Fibroblast of lung (primary cell): ENCODE measurements around the gene ABCA4. TPM values are rescaled to one million over a fixed set of nuclear protein-coding genes. Genes with fewer than 3 reads are reported as not detected.

Experiments
- DNase-seq, 2 donors: peaks; one replicate each; pipeline versions ENCODE4 v3.0.0 to v3.0.0-alpha.2; 2010; ENCODE audit warnings: low read depth in 2 of 2
- H2AFZ ChIP-seq: 2 replicates; pipeline ENCODE4 v1.5.1; 2012; ENCODE audit warnings: low read length, control low read depth, inconsistent platforms
- H3K27ac ChIP-seq: 2 replicates; pipeline ENCODE4 v1.5.1; 2011; ENCODE audit warnings: low read length, control low read depth; ENCODE audit not compliant: insufficient read depth
- H3K27me3 ChIP-seq: 2 replicates; pipeline ENCODE4 v1.5.1; 2011; ENCODE audit warnings: mild to moderate bottlenecking, low read length; ENCODE audit not compliant: control insufficient read depth, insufficient read depth
- H3K36me3 ChIP-seq: 2 replicates; pipeline ENCODE4 v1.5.1; 2011; ENCODE audit warnings: low read length; ENCODE audit not compliant: control insufficient read depth, insufficient read depth
- H3K4me1 ChIP-seq: 2 replicates; pipeline ENCODE4 v1.5.1; 2011; ENCODE audit warnings: low read length; ENCODE audit not compliant: control insufficient read depth, insufficient read depth; ENCODE audit errors: extremely low read depth
- H3K4me2 ChIP-seq: 2 replicates; pipeline ENCODE4 v1.5.1; 2011; ENCODE audit warnings: low read length, control low read depth; ENCODE audit not compliant: insufficient read depth; ENCODE audit errors: extremely low read depth
- H3K4me3 ChIP-seq, 4 experiments: fragments of 200-600 bp in 1 of 4; sonication (generic) in 1 of 4; replicated peaks in 1 of 4; 2 replicates each; pipeline ENCODE4 v1.5.1; 2011 to 2016; ENCODE audit warnings: low read length in 4 of 4, low read depth in 3 of 4, mild to moderate bottlenecking in 3 of 4, control low read depth in 2 of 4, inconsistent platforms in 1 of 4, mixed read lengths in 1 of 4; ENCODE audit not compliant: insufficient read depth in 1 of 4; ENCODE audit errors: control extremely low read depth in 1 of 4
- H3K79me2 ChIP-seq: 2 replicates; pipeline ENCODE4 v1.5.1; 2012; ENCODE audit warnings: mild to moderate bottlenecking, low read length, inconsistent platforms; ENCODE audit not compliant: control insufficient read depth, insufficient read depth
- H3K9ac ChIP-seq: 2 replicates; pipeline ENCODE4 v1.5.1; 2011; ENCODE audit warnings: mild to moderate bottlenecking, low read length, control low read depth; ENCODE audit not compliant: insufficient read depth
- H3K9me3 ChIP-seq: 2 replicates; pipeline ENCODE4 v1.5.1; 2012; ENCODE audit warnings: low read depth, low read length; ENCODE audit not compliant: control insufficient read depth, insufficient read depth
- H4K20me1 ChIP-seq: 2 replicates; pipeline ENCODE4 v1.5.1; 2011; ENCODE audit warnings: low read length; ENCODE audit not compliant: control insufficient read depth, insufficient read depth; ENCODE audit errors: extremely low read depth
- CTCF ChIP-seq, 2 donors: IDR thresholded peaks in 1 of 2; conservative IDR thresholded peaks in 1 of 2; 1 replicate in 1 of 2; 2 replicates in 1 of 2; pipeline ENCODE4 v1.5.1; 2011 to 2012; ENCODE audit warnings: low read length in 2 of 2, control low read depth in 1 of 2, inconsistent platforms in 1 of 2, low read depth in 1 of 2, mild to moderate bottlenecking in 1 of 2
- EZH2 ChIP-seq: IDR thresholded peaks from 2 replicates; pipeline ENCODE4 v1.5.1; 2012; ENCODE audit warnings: low read length, control low read depth, mild to moderate bottlenecking; ENCODE audit errors: missing control alignments
- polyA plus RNA-seq, 2 donors: library from polyadenylated mRNA; depleted of rRNA in 1 of 2; stranded (reverse) in 1 of 2; unstranded in 1 of 2; fragments of >200 nt; gene quantifications; 2 replicates each; pipeline ENCODE4 v1.2.1, GENCODE V29; 2011 to 2012; ENCODE audit warnings: missing spikeins in 1 of 2
- total RNA-seq: library from RNA; depleted of rRNA; stranded (reverse); fragments of >200 nt; gene quantifications from 2 replicates; pipeline ENCODE4 v1.2.1, GENCODE V29; 2014

The ABCA4 gene
- total and polyA plus RNA-seq, 2 donors (not counting 1 experiment from before 2014, with no cell fraction given): 0.07 to 0.33 TPM

DNA sequence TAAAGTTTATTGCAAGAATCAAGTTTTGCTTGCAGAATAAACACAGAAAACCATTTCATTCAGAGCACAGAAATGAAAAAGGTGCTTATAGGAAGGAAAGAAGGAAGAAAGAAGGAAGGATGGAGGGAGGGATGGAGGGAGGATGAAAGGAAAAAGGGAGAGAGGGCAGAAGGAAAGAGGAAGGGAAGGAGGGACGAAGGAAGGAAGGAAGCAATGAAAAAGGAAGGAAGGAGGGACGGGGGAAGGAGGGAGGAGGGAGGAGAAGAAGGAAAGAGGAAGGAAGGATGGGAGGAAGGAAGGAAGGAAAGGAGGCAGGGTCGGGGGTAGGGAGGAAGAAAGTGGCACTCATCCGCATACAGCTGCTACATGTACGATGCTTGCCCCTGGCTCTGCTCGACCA is 106.9 kb downstream of the ABCA4 start:
- H4K20me1 ChIP-seq: no peaks in the 10 kb centered on the region
- TF ChIP-seq EZH2 (no peak), CTCF (conservative IDR thresholded peaks at IDR 0.05 in 1 of 2, IDR thresholded peaks at IDR 0.05 in 1 of 2; ENCODE audit: low read depth in 1 of 2, low read length in 2 of 2) (no peak)
- no peak overlapping the region for H3K27ac ChIP-seq
- no peak for DNase-seq
- H3K79me2 ChIP-seq: no peaks in the 10 kb centered on the region
- no peaks in the 10 kb centered on the region for H3K4me1 ChIP-seq
- no peak overlapping the region for H3K4me3 ChIP-seq
- H3K9ac ChIP-seq: no peak overlapping the region
- no peaks in the 10 kb centered on the region for H3K9me3 ChIP-seq
- H2AFZ ChIP-seq: no peak overlapping the region
- no peak overlapping the region for H3K4me2 ChIP-seq
- H3K27me3 ChIP-seq: no peaks in the 10 kb centered on the region
- no peaks in the 10 kb centered on the region for H3K36me3 ChIP-seq

DNA sequence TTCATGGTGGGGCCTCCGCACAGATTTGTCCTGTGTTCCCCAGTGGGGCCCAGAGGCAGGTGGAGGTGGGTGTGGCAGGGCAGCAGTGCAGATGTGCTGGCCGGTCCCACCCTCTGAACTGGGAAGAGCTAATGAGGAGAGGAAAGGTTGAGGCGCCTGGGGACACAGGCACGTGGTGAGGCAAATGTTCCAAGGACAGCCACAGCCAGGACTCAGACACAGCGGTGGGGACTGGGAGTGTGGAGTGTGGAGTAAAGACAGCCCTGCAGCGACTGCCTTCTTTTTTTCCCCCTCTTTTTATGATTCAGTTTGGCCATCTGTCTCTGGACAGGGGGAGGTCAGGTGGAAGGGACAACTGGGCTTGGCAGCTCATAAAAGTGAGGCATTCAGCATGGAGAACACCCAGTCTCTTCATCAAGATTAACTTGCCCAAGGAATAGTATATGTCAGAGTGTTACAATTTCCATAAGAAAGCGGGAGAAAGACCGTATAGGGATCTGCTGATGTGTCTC is 107.5 kb downstream of the ABCA4 start:
- H3K27ac ChIP-seq: no peak overlapping the region
- no peaks in the 10 kb centered on the region for H4K20me1 ChIP-seq
- no peak overlapping the region for H3K9ac ChIP-seq
- no peak for DNase-seq
- no peak overlapping the region for H3K4me2 ChIP-seq
- no peaks in the 10 kb centered on the region for H3K36me3 ChIP-seq
- no peaks in the 10 kb centered on the region for H3K4me1 ChIP-seq
- TF ChIP-seq EZH2: no peak
- no peak for TF ChIP-seq CTCF (conservative IDR thresholded peaks at IDR 0.05 in 1 of 2, IDR thresholded peaks at IDR 0.05 in 1 of 2; ENCODE audit: low read depth in 1 of 2, low read length in 2 of 2)
- no peaks in the 10 kb centered on the region for H3K9me3 ChIP-seq
- H2AFZ ChIP-seq: no peak overlapping the region
- no peak overlapping the region for H3K4me3 ChIP-seq
- H3K27me3 ChIP-seq: no peaks in the 10 kb centered on the region
- H3K79me2 ChIP-seq: no peaks in the 10 kb centered on the region

DNA sequence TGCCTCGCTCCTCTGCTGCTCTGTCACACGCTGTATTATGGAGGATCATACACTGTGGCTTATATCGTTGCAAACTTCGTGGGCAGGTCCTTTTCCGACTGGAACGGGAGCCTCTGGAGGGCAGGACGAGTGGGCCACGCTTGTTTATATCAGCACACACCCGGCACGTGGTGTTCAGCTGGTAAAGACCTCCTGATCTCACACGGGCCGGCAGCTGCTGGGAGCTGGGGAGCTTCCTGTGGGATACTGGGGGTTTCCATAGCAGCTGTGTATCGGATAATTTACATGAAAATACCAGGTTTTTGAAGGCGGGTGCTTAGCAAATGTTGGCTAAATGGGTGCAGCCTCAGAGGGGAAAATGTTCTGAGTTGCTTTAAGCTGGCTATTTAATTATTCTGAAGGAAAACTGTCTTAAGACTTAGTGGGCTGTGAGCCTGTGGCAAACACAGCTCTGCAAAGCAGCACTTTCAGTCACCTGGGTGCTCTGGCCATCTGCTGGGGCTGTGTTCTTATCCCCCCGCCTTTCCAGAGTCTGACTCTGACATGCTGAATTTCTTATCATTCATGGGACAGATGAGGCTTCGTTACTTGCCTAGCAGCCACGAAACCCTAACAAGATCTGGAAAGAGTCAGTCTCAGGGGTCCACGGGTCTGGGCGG is 108.1 kb downstream of the ABCA4 start:
- no peak overlapping the region for H3K27ac ChIP-seq
- H3K36me3 ChIP-seq: no peaks in the 10 kb centered on the region
- DNase-seq: peak in 1 of 2 donors; percentile 36

More for the DNA sequence above, 108.1 kb downstream of the ABCA4 start:
- Histone ChIP-seq H3K4me3 (no peak overlapping the region), H3K27me3 (no peaks in the 10 kb centered on the region), H2AFZ (no peak overlapping the region), H3K4me2 (no peak overlapping the region), H3K4me1 (no peaks in the 10 kb centered on the region), H3K79me2 (no peaks in the 10 kb centered on the region), H3K9me3 (no peaks in the 10 kb centered on the region), H4K20me1 (no peaks in the 10 kb centered on the region), H3K9ac (no peak overlapping the region)
- no peak for TF ChIP-seq EZH2
- TF ChIP-seq CTCF (conservative IDR thresholded peaks at IDR 0.05 in 1 of 2, IDR thresholded peaks at IDR 0.05 in 1 of 2; ENCODE audit: low read depth in 1 of 2, low read length in 2 of 2): no peak
